ENCODE measurements around the gene TMEM200B. TPM values are rescaled to one million over a fixed set of nuclear protein-coding genes. Genes with fewer than 3 reads are reported as not detected.
"Not testable (repeated sequence)": the region's sequence is repeated elsewhere in the genome, so short reads cannot be mapped to it uniquely, and the experiment has no call there.

Gene TMEM200B
- total RNA-seq, 1 donor from 2014 or later, result 16.4 TPM

- DNase-seq (ENCODE audit: low spot score), result no peak
Observed at GRCh38 chr1:29112705-29113412, 10.8 kb downstream of the TMEM200B start.

GRCh38 chr1:29108041-29108440 is 15.7 kb downstream of the TMEM200B start:
- not testable (repeated sequence) for DNase-seq (ENCODE audit: low spot score)

DNA sequence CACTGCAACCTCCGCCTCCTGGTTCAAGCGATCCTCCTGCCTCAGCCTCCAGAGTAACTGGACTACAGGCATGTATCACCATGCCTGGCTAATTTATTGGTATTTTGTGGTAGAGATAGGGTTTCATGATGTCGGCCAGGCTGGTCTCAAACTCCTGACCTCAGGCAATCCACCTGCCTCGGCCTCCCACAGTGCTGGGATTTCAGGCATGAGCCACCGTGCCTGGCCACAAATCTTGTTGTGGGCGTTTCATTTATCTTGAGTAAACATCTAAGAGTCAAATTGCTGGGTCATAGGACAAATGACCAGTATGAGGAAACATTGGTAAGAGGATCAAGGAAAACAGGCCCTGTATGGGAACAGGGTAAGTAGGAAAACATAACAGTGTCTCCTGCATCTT is 17.9 kb downstream of the TMEM200B start:
- no peak for DNase-seq (ENCODE audit: low spot score)

DNA sequence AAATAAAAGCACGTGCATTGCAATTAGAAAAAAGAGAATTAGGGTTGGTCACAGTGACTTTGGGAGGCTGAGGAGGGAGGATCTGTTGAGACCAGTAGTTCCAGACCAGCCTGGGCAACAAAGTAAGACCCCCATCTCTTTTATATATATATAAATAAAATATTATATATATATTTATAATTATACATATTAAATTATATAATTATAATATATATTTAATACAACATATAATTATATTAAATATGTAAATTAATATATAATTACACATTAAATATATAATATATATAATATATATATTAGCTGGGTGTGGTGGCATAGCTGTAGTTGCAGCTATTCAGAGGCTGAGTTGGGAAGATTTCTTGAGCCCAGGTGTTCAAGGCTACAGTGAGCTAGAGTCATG is 23.2 kb downstream of the TMEM200B start:
- no peak for DNase-seq (ENCODE audit: low spot score)

GRCh38 chr1:29099286-29099685 is 24.4 kb downstream of the TMEM200B start:
- no peak for DNase-seq (ENCODE audit: low spot score)

DNA sequence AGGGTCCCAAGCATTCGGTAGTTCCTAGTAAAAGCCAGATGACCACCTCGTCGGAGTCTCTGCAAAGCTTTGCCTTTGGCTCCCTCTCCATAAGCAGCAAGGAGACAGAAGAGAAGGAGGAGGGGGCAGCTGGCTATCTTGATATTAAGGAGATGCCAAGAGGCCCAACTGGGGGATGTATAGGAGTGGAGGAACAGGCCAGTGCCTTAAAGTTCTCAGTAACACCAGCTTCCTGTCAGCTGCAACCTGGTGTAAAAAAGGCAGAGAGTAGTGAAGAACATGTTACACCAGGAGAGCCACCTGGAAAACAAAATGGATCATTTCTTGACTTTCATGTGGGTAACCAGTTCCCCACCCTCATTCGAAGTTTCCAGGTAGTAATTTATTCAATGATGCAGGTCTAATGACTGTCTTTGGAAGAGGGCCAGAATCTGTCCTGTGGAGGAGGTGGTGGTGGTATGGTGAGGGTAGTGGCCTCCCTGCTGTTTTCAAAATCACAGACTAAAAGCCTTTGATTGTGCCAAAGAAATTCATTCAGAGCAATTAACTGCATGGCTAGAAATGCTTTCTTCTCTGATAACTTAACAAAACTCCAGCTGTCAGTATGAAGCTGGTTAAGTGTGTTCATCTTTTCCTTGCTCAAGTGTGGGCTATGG is 27.3 kb downstream of the TMEM200B start:
- no peak for DNase-seq (ENCODE audit: low spot score)

- DNase-seq (ENCODE audit: low spot score), result no peak
Observed at GRCh38 chr1:29094954-29095353, 28.7 kb downstream of the TMEM200B start.

DNA sequence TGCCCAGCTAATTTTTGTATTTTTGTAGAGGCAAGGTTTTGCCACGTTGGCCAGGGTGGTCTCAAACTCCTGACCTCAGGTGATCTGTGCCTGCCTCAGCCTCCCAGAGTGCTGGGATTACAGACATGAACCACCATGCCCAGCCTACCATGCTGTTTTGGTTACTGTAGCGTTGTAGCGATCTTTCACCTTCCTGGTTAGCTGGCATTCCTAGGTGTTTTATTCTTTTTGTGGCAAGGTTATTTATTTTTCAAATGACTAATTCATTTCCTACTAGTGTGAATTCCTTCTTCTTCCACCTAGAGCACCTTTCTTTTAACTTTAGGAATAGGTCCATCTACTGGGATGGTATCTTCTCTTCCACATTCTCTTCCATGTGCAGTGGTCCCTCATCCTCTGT is 29.3 kb downstream of the TMEM200B start:
- DNase-seq (ENCODE audit: low spot score), result no peak

DNA sequence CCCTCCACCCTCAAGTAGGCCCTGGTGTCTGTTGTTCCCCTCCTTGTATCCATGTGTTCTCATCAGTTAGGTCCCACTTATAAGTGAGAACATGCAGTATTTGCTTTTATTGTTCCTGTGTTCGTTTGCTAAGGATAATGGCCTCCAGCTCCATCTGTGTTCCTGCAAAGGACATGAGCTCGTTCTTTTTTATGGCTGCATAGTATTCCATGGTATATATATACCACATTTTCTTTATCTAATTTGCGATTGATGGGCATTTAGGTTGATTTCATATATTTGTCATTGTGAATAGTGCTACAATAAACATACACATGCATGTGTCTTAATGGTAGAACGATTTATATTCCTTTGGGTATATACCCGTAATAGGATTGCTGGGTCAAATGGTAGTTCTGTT is 31.0 kb downstream of the TMEM200B start:
- not testable (repeated sequence) for DNase-seq (ENCODE audit: low spot score)

DNA sequence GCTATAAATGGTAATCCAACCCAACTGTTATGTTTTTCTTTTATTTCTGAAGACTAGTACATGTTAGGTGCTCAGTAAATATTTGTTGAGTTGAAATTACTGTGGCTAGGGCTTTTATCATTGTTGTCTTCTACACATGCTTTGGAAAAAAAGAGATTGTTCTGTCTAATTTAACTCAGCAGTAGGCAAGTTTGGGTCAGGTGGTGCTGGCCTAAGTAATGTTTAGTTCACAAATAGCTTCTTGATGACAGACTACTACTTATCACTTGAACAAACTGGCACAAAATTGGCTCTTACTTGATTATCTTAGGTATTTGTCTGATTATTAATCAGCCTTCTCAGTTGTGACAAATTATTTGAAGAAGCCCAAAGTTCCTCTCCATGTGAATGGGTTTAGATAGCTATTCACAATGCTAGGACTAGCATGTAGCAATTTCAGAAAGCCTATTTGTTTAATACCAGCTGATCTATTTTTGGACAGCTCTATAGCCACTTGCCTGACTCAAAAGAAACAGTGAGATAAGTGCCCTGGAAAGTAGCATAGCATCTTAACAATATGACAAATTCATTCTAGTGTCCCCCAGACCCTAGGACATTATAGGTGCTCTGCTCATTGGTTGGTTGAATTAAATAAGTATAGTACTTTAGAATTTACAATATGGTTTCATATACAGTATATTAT is 32.6 kb downstream of the TMEM200B start:
- DNase-seq (ENCODE audit: low spot score), result no peak

DNA sequence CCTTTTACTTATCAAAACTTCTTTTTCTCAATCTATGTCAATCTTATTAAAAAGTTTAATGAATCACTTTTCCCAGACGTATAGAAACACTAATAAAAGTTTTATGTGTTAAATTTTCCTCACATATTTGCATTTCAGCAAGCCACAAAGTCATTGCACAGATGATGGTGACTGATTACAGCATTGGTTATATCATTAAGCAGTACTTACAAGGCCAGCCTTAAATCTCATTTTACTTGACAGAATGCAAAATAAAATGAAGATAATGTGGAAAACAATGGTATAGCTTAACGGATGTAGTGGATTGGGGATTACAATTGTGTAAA is 39.5 kb downstream of the TMEM200B start:
- no peak for DNase-seq (ENCODE audit: low spot score)

DNA sequence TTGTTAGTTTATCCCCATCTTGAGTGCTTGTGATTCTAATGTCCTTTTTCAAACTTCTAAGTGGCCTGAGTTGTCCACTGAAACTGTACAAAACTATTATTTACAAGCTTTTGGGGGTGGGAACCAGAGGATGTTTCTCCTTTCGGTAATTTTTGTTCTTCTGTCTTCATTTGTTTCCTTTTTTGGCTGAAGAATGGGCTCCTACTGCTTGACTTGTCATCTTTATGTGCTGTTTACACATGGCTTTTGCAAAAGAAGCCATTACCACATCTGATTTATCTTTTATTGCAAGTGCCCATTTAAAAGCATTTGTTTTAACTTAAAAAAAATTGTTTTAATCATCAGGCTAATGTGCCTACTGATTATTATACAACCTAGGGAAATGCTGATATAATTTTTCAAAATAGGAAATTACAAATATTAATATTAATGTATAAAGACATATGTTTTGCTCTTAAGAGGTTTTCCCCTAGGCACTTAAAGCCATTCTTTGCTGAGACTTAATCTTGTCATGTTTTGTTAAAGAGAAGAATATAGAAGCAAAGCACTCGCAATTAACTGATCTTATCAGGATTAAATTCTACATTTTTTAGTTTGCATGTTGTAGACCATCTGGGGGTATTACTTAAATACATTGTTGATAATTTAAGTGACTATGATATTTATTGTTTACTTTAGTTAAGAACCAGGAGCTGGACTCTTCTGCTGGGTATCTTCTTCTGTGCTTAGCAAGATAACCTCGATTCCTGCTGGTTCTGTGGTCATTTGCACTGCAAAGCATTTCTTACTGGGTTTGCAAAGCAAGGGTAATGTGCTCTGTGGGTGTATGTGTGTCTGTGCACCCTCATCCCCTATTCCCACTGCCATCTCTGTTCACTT is 40.1 kb downstream of the TMEM200B start:
- DNase-seq (ENCODE audit: low spot score), result no peak

DNA sequence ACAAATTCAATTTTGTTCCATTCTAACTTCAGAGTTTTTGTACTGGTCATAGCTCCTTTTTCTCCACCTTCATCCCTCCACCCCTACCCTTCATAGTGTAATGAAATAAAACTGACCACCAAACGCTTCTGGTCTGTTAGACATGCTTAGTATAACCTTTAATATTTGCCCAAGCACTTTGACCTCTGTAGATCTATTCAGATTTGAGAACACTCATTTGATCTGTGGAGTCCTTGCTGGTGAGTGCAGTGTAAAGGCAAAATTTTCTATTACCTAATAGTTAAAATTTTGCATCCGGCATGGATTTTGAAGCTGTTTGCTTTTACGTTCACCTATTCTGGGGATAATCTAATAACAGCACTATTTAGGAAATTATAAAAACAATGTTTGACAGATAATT is 41.2 kb downstream of the TMEM200B start:
- DNase-seq (ENCODE audit: low spot score), result no peak

DNA sequence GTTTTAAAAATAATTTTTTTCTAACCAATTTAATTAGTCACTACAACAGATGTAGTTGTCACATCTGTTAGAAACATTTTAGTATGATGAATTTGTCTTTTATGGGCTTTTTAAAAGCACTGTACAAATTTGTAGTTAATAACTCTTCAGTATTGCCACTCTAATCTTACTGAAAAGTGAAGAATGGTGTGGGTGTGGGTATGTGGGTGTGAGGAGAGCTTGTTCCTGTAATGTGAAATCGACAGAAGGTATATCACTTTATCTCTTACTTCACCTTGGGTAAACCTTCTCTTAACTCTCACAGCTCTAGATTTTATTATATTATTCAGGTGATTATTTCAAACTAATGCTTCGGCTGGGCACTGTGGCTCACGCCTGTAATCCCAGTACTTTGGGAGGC is 42.5 kb downstream of the TMEM200B start:
- DNase-seq (ENCODE audit: low spot score), result no peak

DNA sequence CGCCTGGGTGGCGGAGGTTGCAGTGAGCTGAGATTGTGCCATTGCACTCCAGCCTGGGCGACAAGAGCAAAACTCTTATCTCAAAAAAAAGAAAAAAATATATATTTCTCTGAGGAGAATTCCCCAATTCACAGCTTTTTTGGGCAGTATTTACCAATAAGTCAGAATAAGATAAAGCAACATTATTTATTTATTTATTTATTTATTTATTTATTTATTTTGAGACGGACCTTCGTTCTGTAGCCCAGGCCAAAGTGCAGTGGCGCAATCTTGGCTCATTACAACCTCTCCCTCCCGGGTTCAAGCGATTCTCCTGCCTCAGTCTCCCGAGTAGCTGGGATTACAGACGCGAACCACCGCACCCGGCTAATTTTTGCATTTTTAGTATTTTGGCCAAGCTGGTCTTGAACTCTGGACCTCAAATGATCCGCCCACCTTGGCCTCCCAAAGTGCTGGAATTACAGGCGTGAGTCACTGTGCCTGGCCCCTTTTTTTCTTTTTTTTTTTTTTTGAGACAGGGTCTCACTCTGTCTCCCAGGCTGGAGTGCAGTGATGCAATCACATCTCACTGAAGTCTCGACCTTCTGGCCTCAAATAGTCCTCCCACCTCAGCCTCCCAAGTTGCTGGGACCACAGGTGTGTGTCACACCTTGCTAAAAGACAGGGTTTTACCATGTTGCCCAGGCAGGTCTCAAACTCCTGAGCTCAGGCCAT is 43.6 kb downstream of the TMEM200B start:
- not testable (repeated sequence) for DNase-seq (ENCODE audit: low spot score)

DNA sequence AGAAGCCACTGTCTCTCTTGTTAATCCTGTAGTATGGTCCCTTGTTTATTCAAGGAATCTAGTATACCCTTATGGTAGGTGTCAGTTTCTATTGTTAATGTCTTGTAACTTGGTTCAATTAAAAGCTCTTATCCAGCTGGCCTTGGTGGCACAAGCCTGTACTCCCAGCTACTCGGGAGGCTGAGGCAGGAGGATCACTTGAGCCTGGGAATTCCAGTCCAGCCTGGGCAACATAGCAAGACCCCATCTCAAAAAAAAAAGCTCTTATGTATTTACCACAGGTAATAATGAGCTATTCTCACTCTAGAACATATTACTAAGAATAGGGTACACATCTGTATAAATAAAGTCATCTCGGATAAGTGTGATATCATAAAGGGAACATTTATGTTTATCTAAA is 46.5 kb downstream of the TMEM200B start:
- DNase-seq (ENCODE audit: low spot score), result no peak

Other genes starting within 250 kb of the TMEM200B start
- 109 TPM for gene EPB41, start 209.3 kb downstream of the TMEM200B start, total RNA-seq
- 96.0 TPM for gene SRSF4, start 58.0 kb upstream of the TMEM200B start, total RNA-seq
- gene MECR, start 107.0 kb upstream of the TMEM200B start, total RNA-seq, result 49.0 TPM
- 100 TPM for gene PTPRU, start 112.6 kb upstream of the TMEM200B start, total RNA-seq

Data from ureter (tissue), 1 donor.